Central memory CD4-positive, alpha-beta T cell (primary cell): Measurements from ENCODE around the gene MUC4.
"Not testable (repeated sequence)": the region's sequence is repeated elsewhere in the genome, so short reads cannot be mapped to it uniquely, and the experiment has no call there.

Experiments used
- DNase-seq: peaks from one replicate; pipeline ENCODE4 v3.0.0; 2022

MUC4 gene

GRCh38 chr3:195777975-195778374 lies 33.8 kb downstream of the MUC4 start:
- DNase-seq = no peak

DNA sequence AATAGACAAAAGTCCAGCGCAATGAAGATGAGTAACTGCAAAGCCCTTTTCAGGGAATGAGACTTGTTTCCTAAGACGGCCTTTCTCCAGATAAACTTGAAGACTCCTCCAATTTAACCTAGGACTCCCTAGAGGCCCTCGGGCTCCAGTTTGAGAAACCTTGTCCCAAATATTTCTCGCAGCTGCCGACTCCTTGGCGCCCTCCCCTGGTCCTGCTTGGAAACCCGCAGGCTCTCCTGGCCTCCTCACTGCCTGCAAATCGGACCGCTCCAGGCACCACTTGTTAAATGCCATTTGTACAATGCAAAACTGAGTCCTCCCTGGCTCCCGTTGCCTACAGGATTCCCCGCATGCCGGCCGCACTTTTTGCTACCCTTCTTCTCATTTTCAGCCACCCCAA lies 36.8 kb downstream of the MUC4 start:
- DNase-seq = no peak

GRCh38 chr3:195773956-195774537 lies 37.7 kb downstream of the MUC4 start:
- no peak for DNase-seq

DNA sequence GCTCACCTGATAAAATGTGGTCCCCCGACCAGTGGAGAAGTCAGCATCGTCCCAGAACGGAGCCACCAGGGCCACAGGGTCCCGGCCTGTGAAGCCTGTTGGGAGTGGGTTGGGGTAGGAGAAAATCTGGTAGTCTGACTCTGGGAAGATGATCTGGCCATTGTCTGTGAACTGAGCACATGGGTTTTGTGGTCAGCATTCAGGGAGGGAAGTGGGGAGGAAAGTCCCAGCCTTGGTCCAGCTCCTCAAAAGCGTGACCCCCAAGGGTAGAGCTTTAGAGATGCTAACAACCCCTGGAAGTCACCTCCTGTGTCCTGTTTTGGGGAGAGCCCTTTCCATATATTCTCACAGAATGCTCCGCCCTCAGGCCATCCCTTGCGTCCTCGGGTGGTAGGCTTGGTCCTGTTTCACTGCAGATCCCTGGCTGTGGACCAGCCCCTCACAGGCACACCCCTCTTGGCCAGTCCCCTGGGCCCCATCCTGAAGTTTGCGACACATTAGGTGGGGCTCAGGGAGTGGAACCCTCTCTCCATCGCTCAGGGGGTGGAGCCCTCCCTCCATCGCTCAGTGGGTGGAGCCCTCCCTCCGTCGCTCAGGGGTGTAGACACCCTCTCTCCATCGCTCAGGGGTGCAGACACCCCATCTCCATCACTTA lies 40.0 kb downstream of the MUC4 start:
- DNase-seq = no peak

- DNase-seq = not testable (repeated sequence)
Observed at GRCh38 chr3:195770841-195771645, 40.7 kb downstream of the MUC4 start.

DNA sequence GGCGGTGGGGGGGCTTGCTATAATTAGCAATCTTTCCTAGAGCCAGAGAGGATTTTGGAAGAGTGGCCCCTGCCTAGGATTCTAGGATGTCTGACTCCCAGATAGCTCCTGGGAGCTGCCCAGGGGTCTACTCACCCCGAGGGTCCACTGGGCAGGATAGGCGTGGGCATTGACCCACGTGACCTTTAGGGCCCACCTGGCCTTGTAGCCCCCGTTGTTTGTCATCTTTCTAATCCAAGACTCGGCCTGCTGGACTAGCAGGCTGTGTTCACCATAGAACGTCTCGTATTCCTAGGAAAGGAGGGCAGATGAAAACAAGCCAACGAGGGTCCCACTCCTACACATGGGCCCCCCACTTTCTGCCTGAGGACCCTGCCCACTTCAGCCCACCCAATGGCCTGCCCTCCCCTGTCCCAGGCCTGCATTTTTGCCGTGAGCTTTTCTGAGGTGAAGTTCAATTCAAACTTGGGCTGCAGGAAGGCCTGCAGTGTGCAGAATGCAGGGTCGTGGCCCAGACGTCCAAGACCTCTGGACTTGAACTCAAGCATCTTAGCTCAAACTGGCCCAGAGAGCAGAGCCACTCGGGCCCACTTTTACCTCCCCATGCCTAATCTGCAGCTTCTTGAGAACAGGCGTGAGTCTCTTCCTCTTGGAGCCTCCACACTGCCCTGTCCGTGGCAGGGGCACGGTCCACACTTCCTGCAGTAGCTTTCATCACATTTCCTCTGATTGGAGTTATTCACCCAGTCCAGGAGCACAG lies 41.5 kb downstream of the MUC4 start:
- no peak for DNase-seq

DNA sequence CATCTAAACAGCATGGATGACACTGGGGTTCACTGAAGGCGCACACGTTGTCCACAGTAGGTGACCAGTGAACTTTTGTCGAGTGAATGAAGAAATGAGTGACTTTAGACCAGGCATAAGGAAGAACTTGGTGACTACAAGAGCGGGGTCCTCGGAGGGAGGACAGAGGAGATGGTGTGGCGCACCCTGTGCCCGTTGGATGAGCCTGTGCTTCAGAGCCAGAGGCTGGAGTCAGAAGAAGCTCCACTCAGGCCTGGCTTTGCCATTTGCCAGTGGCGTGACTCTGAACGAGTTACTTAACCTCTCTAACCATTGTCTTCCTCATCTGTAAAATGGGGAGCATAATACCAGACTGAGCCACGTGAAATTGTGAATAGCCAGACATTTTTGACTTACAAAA lies 42.2 kb downstream of the MUC4 start:
- DNase-seq = no peak

- DNase-seq = no peak
Observed at GRCh38 chr3:195768831-195769303, 42.9 kb downstream of the MUC4 start.

GRCh38 chr3:195768414-195768813 lies 43.3 kb downstream of the MUC4 start:
- DNase-seq = no peak

- DNase-seq = no peak
Observed at GRCh38 chr3:195767792-195768191, 43.9 kb downstream of the MUC4 start.

GRCh38 chr3:195766671-195767070 lies 45.1 kb downstream of the MUC4 start:
- no peak for DNase-seq

DNA sequence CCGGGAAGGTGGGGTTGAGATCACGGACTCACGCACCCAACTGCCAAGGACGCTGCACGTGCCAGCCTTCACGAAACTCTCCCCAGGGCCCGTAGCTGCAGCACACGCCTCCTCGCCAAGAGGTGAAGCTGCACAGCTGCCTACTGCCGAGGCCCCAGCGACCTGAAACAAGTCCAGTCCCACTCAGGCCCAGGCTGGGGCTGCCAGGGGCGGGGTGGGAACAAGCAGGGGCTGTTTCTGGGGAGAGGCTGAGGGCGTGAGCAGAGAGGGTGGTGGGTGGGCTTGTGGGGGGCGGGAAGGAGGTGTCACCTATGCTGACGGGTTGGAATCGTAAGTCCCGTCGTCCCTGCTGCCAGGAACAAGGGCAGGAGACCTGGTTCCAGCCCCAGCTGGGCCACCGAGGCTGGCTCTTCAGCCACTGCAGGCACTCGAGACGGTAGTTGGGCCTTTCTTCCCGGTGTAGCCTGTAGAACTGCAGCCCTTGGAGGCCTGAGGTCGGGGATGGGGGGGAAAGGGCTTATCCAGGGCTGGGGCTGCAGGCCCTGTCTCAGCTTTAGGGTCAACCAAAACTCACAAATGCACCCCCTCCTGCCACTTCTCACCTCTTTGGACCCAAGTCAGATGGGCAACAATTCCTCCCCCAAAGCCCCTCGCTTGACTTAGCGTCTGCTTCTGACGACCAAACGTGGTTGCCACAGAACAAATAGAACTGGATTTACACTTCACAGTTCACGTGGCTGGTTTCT lies 46.6 kb downstream of the MUC4 start:
- no peak for DNase-seq

DNA sequence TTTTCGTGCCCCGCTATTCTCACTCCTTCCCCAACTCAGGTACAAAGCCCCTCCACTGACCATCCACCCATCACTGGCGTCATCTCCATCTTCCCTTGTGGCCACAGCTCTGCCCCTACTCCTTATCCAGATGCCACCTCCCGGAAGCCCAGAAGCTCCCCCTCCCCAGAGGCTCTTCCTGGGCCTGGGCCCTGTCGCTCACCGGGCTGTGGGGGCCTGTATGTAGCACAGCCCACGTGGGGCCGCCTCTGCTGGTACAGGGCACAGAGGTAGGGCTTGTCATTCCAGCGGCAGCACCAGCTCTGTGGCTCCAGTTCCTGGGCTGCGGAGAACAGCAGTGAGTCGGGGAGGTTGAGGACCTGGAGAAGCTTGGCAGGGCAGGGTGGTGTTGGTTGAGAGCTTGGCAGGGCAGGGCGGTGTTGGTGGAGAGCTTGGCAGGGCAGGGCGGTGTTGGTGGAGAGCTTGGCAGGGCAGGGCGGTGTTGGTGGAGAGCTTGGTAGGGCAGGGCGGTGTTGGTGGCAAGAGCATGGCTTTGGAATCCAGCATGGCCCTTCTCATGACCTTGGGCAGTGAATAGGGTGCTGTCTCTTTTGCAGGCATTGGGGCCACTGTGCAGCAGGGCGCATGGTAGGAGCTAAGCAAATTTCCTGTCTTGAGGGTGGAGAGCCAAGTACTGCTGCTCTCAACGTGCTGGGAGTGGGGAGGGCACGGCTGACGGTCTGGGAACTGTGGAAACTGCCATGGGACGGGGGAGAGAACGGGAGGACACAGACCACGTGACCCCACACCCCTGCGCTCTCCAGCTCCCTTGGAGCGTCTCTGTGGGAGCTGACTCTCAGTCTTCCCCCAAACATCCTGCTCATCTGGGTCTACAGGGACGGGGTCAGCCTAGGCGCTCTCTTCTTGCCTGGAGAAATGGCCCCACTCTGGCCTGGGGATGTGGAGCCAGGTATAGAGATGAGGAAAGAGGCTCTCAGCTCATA lies 47.6 kb downstream of the MUC4 start:
- no peak for DNase-seq

DNA sequence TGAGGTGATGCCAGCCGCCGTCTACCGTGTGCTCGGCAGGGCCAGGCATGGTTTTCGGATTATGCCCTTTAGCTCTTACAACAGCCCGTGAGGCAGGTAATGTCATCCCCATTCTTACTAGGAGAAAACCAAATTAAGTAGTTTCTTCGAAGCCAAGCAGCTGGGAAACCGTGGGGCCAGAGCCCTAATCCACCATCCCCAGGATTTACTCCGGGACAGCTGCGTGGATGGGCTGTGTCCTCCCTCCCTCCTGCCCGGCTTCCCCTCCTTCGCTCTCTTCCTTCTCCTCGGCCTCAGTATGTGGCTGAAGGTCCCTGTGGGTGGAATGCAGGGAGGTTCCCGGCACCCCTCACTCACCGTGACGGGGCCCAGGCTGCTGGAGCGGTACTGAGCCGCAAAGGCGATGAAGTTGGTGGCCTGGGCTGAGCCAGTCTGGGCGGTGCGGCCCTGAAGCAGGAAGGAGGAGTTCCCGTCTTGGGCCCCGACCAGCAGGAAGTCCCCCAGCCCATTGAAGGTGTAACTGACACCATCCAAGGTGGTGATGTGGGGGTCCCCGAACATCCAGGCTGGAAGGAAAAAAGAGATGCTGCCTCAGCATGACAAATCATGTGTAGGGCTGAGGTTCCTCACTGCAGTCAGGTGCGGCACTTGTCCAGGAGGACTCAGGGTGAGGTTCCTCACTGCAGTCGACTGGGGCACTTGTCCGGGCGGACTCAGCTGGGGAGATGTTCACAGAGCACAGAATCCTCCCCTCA lies 48.5 kb downstream of the MUC4 start:
- no peak for DNase-seq

DNA sequence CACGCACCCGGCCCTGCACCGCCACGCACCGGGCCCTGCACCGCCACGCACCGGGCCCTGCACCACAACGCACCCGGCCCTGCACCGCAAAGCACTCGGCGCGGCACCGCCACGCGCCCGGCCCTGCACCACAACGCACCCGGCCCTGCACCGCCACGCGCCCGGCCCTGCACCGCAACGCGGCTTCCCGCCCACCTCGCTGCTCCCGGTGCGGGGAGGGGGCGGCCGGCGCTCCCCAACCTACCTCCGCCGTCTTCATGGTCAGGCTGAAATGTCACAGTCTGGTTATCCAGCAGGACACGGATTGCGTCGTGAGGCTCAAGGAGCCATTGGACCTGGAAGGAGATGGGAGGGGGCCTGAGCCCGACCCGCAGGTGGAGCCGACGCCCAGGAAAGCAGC lies 49.1 kb downstream of the MUC4 start:
- no peak for DNase-seq

DNA sequence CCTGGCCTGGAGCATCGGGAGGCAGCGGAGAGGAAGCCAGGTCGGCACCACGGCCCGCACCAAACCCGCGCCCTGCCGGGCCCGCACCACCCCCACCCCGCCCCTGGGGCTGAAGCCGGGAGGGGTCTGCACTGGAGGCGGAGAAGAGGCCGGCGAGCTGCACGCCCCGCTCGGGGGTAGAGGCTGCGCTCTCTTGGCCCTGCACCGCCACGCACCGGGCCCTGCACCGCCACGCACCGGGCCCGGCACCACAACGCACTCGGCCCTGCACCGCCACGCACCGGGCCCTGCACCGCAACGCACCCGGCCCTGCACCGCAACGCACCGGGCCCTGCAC lies 49.5 kb downstream of the MUC4 start:
- DNase-seq = no peak

GRCh38 chr3:195761567-195762248 lies 50.0 kb downstream of the MUC4 start:
- DNase-seq = no peak

GRCh38 chr3:195761123-195761566 lies 50.6 kb downstream of the MUC4 start:
- no peak for DNase-seq

DNA sequence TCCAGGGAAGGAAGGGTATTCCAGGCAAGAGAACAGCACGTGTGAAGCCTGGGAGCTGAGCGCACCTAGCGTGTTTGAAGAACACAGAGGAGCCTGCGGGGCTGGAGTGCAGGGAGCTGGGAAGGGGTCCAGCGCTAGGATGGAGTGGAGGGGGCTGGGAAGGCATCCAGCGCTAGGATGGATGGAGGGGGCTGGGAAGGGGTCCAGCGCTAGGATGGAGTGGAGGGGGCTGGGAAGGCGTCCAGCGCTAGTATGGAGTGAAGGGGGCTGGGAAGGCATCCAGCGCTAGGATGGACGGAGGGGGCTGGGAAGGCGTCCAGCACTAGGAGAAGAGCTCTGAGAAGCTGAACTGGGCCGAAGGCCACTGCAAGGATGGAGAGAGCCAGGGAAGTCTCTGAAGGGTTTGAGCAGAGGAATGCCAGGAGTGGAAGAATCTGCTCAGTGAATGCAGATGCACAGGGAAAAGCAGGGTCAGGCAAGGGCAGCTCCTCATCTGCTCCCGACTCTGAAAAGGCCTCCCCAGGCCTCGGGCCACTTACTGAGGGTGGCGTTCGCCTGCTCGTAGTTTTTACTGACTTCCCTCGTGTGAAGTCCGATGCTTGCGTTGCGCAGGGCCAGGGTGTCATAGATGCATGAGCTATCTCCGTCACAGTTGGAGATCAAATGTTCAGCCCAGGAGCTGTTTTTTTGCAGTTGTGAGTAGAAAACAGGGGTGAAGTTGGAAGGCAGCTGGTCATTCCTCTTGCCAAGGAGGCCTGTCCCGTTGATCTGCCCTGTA lies 51.2 kb downstream of the MUC4 start:
- no peak for DNase-seq
